ENCODE results near the gene APOM.

APOM gene

GRCh38 chr6:31652925-31653724 lies 2.6 kb upstream of the APOM start (continued):
- TF ChIP-seq ZNF664 (tag by site-specific recombination; IDR thresholded peaks at IDR 0.05): no peak
- 0 out of 2 replicates have a peak, but pooled peaks have one; percentile 4 for TF ChIP-seq ZNF561 (tag by site-specific recombination; IDR thresholded peaks at IDR 0.05; ENCODE audit: borderline replicate concordance)
- no peak for TF ChIP-seq ZNF133 (tag by site-specific recombination; IDR thresholded peaks at IDR 0.05)
- no peak for TF ChIP-seq GFI1B (tag by site-specific recombination; IDR thresholded peaks at IDR 0.05)
- TF ChIP-seq HOXC10 (CRISPR knock-in tag; IDR thresholded peaks at IDR 0.05): no peak
- TF ChIP-seq ZBTB26 (tag by site-specific recombination; optimal IDR thresholded peaks at IDR 0.05): no peak
- no peak for TF ChIP-seq ZNF174 (tag by site-specific recombination; IDR thresholded peaks at IDR 0.05)
- TF ChIP-seq ZNF513 (tag by site-specific recombination; IDR thresholded peaks at IDR 0.05): no peak
- no peak for TF ChIP-seq ZBTB44 (tag by site-specific recombination; IDR thresholded peaks at IDR 0.05)
- peak; percentile 100 for TF ChIP-seq ZBTB8A (tag by site-specific recombination; IDR thresholded peaks at IDR 0.05)
- 0 out of 2 replicates have a peak, but pooled peaks have one; percentile 33 for TF ChIP-seq ZNF76 (tag by site-specific recombination; IDR thresholded peaks at IDR 0.05; ENCODE audit: borderline replicate concordance, low read depth)
- no peak for TF ChIP-seq ZNF596 (tag by site-specific recombination; IDR thresholded peaks at IDR 0.05)
- peak; percentile 93 for TF ChIP-seq HIC1 (tag by site-specific recombination; IDR thresholded peaks at IDR 0.05)
- TF ChIP-seq ZNF571 (tag by site-specific recombination; IDR thresholded peaks at IDR 0.05): no peak
- peak; percentile 6; the same call in 1 of the 2 replicates for TF ChIP-seq BCL11B (tag by site-specific recombination; IDR thresholded peaks at IDR 0.05; ENCODE audit: low read depth)
- no peak for TF ChIP-seq TSHZ1 (tag by site-specific recombination; IDR thresholded peaks at IDR 0.05; ENCODE audit: borderline replicate concordance)
- peak; percentile 41; the same call in 1 of the 2 replicates for TF ChIP-seq ZNF501 (tag by site-specific recombination; IDR thresholded peaks at IDR 0.05)
- TF ChIP-seq ZBTB20 (tag by site-specific recombination; IDR thresholded peaks at IDR 0.05): peak; percentile 41; the same call in 1 of the 2 replicates
- TF ChIP-seq ZNF830 (tag by site-specific recombination; IDR thresholded peaks at IDR 0.05; ENCODE audit: low read depth): no peak
- no peak for TF ChIP-seq GLIS2 (tag by site-specific recombination; IDR thresholded peaks at IDR 0.05)
- peak; percentile 35; the same call in 1 of the 2 replicates for TF ChIP-seq CTCF (tag by site-specific recombination; IDR thresholded peaks at IDR 0.05)
- 0 out of 2 replicates have a peak, but pooled peaks have one; percentile 7 for TF ChIP-seq ZNF394 (tag by site-specific recombination; IDR thresholded peaks at IDR 0.05; ENCODE audit: borderline replicate concordance)
- no peak for TF ChIP-seq ZNF146 (tag by site-specific recombination; IDR thresholded peaks at IDR 0.05)
- no peak for TF ChIP-seq OSR2 (tag by site-specific recombination; IDR thresholded peaks at IDR 0.05)
- TF ChIP-seq ZNF621 (tag by site-specific recombination; IDR thresholded peaks at IDR 0.05): no peak
- TF ChIP-seq MYNN (tag by site-specific recombination; IDR thresholded peaks at IDR 0.05; ENCODE audit: borderline replicate concordance): no peak

All from HEK293 (cell line).